Measurements from ENCODE around the gene METTL26. TPM values are rescaled to one million over a fixed set of nuclear protein-coding genes. Genes with fewer than 3 reads are reported as not detected.

Gene METTL26
- total RNA-seq, 1 donor from 2014 or later, result 48.7 TPM

DNA sequence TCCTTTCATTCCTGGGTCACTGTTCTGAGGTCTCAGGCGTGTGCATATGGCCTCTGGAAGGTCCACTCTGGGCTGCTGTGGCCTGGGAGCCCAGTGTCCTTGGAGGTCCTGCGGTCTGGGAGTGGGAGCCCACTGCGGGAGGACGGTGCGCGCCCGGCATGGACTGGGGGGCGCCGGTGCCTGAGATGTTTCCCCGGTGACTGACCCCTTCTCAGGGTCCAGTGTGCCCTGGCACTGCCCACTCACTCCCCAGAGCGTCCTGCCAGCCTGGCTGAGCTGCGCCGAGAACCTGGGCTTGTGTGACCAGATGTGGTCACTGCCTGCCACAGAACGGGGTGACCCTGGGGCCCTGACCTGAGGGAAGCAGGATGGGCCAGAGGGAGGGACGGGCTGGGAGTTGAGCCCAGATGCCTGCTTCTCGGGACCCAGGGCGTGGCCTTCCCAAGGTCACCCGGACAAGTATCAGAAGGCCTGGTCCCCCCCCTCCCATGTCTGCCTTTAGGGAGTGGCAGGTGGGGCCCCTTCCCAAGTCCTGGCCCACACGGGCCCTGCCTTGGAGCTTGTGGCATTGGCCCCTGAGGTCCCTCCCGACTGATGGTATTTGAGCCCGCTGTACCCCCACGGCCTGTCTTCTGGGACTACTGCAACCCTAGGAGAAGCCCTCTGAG is 38.2 kb upstream of the METTL26 start:
- no peak for DNase-seq
- H3K36me3 Mint-ChIP-seq (ENCODE audit: low read depth), result peaks cover 30% of the 10 kb centered on the region
- H3K27ac Mint-ChIP-seq, result no peak overlapping the region
- peaks cover 9% of the 10 kb centered on the region for H3K27me3 Mint-ChIP-seq
- no peak for TF ChIP-seq CTCF (IDR thresholded peaks at IDR 0.05)
- intact Hi-C loops (cut with micrococcal nuclease), result no loop called here
- peaks cover 15% of the 10 kb centered on the region for H3K4me1 Mint-ChIP-seq
- no peak overlapping the region for H3K4me3 Mint-ChIP-seq
- H3K9me3 Mint-ChIP-seq, result no peaks in the 10 kb centered on the region
- ChIA-PET CTCF (no interaction called here), POLR2A (interaction anchor here (0.6 to 2.4 kb wide), 2 partner anchors 16 to 739 kb away, joined by 10 to 12 read pairs; partner anchors contain the start of gene WDR24)
- no peak for ATAC-seq (ENCODE audit: low read depth)

- intact Hi-C loops (cut with micrococcal nuclease), result no loop called here
- peaks cover 33% of the 10 kb centered on the region for H3K36me3 Mint-ChIP-seq (ENCODE audit: low read depth)
- TF ChIP-seq CTCF (IDR thresholded peaks at IDR 0.05), result no peak
- CTCF ChIA-PET, result no interaction called here
- peaks cover 9% of the 10 kb centered on the region for H3K27me3 Mint-ChIP-seq
- H3K27ac Mint-ChIP-seq, result no peak overlapping the region
- DNase-seq, result no peak
- H3K4me3 Mint-ChIP-seq, result no peak overlapping the region
- no peak for ATAC-seq (ENCODE audit: low read depth)
- POLR2A ChIA-PET, result no interaction called here
- H3K4me1 Mint-ChIP-seq, result peaks cover 18% of the 10 kb centered on the region
- no peaks in the 10 kb centered on the region for H3K9me3 Mint-ChIP-seq
These were observed 37.4 kb upstream of the METTL26 start for GRCh38 chr16:673399-673991.

GRCh38 chr16:672851-673250 is 36.7 kb upstream of the METTL26 start:
- Mint-ChIP-seq H3K27me3 (peaks cover 9% of the 10 kb centered on the region), H3K4me3 (no peak overlapping the region), H3K27ac (no peak overlapping the region), H3K36me3 (ENCODE audit: low read depth) (peaks cover 33% of the 10 kb centered on the region), H3K4me1 (peaks cover 18% of the 10 kb centered on the region), H3K9me3 (no peaks in the 10 kb centered on the region)
- no peak for TF ChIP-seq CTCF (IDR thresholded peaks at IDR 0.05)
- intact Hi-C loops (cut with micrococcal nuclease), result no loop called here
- ChIA-PET POLR2A (no interaction called here), CTCF (no interaction called here)
- DNase-seq (no peak), ATAC-seq (ENCODE audit: low read depth) (no peak)

DNA sequence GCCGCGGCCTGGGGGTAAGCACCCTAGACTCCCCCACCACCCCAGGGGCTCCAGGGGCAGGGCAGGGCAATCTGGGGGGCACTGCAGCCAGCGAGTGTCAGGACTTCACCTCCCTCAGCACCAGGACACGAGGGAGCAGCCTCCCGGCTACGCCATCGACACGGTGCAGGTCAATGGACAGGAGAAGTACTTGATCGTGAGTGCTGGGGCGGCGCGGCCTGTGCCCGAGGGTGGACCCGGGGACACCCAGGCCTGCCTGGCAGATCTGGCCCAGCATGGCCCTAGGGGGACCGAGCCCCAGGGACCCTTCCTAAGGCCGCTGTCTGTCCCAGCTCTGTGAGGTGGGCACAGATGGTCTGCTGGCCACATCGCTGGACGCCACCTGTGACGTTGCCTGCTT is 36.3 kb upstream of the METTL26 start:
- intact Hi-C loops (cut with micrococcal nuclease), result no loop called here
- no peak for TF ChIP-seq CTCF (IDR thresholded peaks at IDR 0.05)
- Mint-ChIP-seq H3K9me3 (no peaks in the 10 kb centered on the region), H3K27ac (no peak overlapping the region), H3K4me1 (peaks cover 22% of the 10 kb centered on the region), H3K4me3 (no peak overlapping the region), H3K27me3 (peaks cover 9% of the 10 kb centered on the region), H3K36me3 (ENCODE audit: low read depth) (peaks cover 33% of the 10 kb centered on the region)
- ChIA-PET POLR2A (no interaction called here), CTCF (no interaction called here)
- ATAC-seq (ENCODE audit: low read depth), result no peak
- no peak for DNase-seq

GRCh38 chr16:671353-672131 is 35.4 kb upstream of the METTL26 start:
- Mint-ChIP-seq H3K36me3 (ENCODE audit: low read depth) (peaks cover 33% of the 10 kb centered on the region), H3K4me3 (no peak overlapping the region), H3K9me3 (no peaks in the 10 kb centered on the region), H3K4me1 (peaks cover 18% of the 10 kb centered on the region), H3K27ac (no peak overlapping the region), H3K27me3 (peaks cover 5% of the 10 kb centered on the region)
- intact Hi-C loops (cut with micrococcal nuclease), result no loop called here
- ATAC-seq (ENCODE audit: low read depth), result no peak
- TF ChIP-seq CTCF (IDR thresholded peaks at IDR 0.05), result no peak
- POLR2A ChIA-PET, result interaction anchor here (5.1 kb wide), 1 partner anchor 9 kb away, joined by 41 read pairs; the partner anchor contains the start of gene STUB1
- no peak for DNase-seq
- CTCF ChIA-PET, result no interaction called here
